GM21447 (cell line): ENCODE data around the gene LRRC27.
"Not testable (repeated sequence)": the region's sequence is repeated elsewhere in the genome, so short reads cannot be mapped to it uniquely, and the experiment has no call there.

ENCODE experiments used
- ATAC-seq: cut with Tn5 transposase; IDR thresholded peaks from one replicate; pipeline ENCODE4 v1.9.1; 2021; ENCODE audit not compliant: unreplicated experiment

Gene LRRC27

GRCh38 chr10:132331601-132332432 lies at the start of gene LRRC27:
LRRC27 (plus strand) TSS chr10:132332193; CDS start chr10:132333525, 1,332 bp downstream.
- peak; percentile 60 for ATAC-seq

DNA sequence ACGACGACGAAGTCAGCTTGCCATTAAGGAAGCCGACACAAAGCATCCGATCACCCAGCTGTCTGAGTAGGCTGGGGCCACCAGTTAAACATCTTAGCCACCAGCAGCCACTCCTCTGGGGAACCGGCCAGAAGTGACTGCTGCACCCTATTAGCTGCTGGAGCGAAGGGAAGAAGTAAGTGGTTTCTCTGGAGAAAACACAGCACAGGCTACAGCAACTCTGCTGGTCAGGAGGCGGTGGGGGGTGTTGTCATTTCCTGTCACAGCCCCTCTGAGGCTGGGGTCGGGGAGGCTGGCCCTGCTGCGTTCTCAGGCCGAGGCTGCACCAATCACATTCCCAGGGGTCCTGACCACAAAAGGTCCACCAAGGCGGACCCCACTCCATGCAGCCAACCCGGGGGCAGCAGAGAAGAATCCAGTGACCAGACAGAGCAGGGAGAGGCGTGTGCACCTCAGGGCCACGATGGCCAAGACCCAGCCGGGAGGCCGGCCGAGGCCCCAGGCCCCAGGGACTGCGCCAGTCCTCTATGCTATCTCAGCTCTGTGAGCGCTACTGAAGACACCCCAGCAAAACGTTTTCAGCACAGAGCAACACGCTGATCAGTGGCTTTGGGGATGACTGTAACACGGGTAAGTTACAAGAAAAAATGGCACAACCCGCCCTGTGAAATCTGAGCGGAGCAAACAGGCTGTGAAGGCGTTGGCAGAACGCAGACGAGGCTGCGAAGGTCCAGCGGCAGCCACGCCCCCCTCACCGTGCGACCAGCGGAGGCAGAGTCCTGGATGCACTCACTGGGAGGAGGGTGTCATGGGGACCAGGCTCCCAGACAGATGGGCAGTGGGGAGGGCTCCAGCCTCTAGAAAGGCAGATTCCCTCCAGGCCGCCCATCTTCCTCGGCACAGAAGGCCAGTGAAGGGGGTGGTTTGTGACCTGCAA lies 49.1 kb upstream of the LRRC27 start:
- no peak for ATAC-seq

DNA sequence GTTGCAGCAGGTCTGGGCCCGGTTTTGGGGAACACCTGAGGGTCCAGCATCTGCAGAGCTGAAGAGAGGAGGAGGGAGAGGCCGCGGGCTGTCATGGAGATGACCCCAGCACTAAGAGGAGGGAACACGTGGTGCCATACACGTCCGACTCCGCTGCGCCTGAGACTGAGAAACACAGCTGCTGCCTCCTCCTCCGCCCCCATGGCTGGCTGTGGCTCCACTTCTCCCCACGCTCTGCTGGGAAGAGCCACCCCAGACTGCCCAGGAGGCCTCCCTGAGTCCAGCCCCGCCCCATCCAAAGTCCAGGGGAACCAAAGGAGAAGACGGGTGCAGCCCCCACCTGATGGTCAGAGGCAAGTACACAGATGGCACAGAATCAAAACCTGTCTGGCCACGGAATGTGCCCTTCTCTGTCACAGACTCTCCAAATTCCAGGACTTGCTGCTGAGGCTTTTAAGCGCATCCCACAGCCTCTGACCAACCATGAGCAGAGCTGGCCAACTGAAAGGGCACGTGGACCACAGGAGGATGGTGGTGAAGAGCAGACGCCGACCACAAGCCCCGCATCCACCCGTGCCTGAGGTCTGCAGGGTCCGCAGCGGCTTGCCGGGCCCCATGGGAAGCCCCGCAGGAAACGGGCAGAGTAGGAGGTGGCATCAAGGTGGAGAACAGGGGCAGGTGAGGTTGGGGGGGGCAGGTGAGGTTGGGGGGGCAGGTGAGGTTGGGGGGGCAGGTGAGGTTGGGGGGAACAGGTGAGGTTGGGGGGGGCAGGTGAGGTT lies 48.2 kb upstream of the LRRC27 start:
- ATAC-seq: no peak

DNA sequence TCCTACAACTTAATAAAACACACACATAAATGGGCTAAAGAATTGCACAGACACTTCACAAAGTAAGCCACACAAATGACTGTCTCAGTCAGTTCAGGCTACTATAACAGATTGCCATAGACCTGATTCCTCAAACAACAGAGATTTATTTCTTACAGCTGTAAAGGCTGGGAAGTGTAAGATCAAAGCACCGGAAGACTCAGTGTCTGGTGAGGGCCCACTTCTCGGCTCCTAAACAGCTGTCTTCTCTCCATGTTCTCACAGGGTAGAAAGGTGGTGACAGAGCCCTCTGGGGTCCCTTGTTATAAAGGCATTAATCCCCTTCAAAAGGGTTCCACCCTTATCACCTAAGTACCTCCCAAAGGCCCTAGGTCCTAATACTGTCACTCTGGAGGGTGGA lies 42.6 kb upstream of the LRRC27 start:
- no peak for ATAC-seq

DNA sequence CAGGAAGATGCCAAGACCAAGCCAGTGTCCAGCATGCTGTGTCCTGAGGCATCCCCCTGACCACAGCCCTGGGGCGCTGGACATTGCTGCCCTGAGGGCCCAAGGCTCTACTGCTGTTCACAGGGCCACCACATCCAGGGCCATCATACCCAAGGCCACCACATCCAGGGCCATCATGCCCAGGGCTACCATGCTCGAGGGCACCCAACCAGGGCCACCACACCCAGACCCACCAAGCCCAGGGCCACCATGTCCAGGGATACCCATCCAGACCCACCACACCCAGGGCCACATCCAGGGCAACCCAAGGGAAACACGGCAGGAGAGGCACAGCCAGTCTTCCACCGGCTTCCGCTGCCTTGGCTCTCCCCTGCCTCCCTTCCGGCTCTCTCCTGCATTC lies 41.4 kb upstream of the LRRC27 start:
- ATAC-seq: no peak

GRCh38 chr10:132291826-132292225 lies 40.2 kb upstream of the LRRC27 start:
- ATAC-seq: no peak

- no peak for ATAC-seq
Measured at GRCh38 chr10:132292287-132293200, 39.4 kb upstream of the LRRC27 start.

GRCh38 chr10:132293201-132293812 lies 38.7 kb upstream of the LRRC27 start:
- ATAC-seq: no peak

GRCh38 chr10:132293813-132294520 lies 38.0 kb upstream of the LRRC27 start:
- ATAC-seq: no peak

DNA sequence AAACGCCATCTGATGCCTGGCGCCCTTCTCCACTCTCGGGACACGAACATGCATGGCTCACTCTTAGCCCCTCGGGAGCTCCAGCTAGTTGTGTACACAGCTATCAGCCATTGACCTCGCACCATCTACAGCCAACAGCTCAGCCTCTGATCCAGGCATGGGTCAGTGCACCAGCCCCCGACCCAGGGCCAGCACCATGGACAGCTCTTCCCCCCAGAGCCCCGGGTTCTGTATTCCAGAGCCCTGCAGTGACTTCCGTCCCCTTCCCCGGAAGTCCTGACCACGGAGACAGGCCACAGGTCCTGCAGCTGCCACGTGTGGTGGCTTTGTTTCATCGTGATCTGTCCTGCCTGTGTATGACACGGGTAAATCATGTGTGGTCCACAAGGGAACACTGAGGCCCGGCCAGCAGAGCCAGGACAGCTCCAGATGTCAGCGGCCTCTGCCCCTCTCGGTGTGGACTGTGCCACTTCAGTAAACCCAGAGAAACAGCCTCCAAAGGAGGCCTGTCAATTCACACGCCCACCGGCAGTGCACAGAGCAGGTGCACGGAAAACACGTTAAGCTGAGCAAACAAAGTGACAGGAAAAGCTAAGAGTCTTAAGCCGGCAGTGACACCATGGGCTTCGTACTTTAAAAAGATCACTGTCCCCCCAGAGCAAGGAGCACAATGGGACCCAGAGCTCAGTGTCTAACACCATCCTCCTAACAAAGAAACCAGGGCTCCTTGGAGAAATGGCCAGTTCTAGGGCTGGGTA lies 37.3 kb upstream of the LRRC27 start:
- ATAC-seq: no peak

DNA sequence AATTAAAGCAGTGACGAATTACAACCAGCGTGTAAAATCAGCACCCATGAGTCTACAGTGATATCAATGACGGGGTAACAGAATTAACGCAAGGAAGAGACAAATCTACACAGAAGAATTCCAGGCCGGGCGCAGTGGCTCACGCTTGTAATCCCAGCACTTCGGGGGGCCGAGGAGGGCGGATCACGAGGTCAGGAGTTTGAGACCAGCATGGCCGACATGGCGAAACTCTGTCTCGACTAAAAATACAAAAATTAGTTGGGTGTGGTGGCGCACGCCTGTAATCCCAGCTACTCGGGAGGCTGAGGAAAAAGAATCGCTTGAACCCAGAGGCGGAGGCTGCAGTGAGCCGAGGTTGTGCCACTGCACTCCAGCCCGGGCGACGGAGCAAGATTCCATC lies 36.5 kb upstream of the LRRC27 start:
- ATAC-seq: not testable (repeated sequence)

GRCh38 chr10:132296666-132297443 lies 35.1 kb upstream of the LRRC27 start:
- ATAC-seq: no peak

- ATAC-seq: no peak
Measured at GRCh38 chr10:132297526-132297925, 34.5 kb upstream of the LRRC27 start.

DNA sequence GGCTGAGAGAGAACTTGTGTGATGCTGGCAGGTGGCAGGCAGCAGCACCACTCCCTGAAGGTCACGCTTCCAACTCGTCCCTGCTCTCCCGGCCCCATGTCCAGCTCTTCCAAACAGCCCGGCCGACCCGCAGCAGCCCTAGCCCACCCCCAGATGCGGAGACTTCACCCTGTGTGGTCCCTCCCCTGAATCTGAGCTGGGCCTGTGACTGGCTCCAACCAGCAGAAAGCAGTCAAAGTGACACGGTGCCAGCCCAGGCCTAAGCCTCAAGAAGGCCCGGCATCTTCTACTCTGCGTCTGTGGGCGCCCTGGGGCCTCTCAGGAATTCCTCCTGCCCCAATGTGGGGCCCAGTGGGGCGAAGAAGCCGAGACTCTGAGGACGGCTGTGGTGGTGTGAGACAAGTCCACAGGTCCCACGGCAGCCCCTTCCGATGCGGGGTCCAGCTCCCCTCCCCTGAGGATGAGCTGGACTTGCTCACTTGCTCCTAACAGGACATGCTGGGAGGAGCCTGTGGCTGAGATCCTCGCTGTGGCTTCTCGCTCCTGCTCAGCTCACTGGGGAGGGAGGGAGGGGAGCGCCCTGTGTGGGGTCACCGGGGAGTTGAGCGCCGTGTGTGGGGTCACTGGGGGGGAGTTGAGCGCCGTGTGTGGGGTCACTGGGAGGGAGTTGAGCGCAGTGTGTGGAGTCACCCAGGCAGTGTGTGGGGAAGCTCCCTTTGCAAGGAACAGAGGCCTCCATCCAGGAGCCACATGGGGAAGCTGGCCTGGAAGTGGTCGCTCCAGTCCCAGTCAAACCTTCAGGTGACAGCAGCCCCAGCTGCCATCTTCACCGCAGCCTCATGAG lies 33.7 kb upstream of the LRRC27 start:
- ATAC-seq: no peak

- ATAC-seq: no peak
Measured at GRCh38 chr10:132299371-132300336, 32.3 kb upstream of the LRRC27 start.
